GM12873 (cell line): Measurements from ENCODE around the gene OARD1.

Experiments used
- CTCF ChIP-seq: IDR thresholded peaks from 2 replicates; pipeline ENCODE4 v1.5.1; 2012; ENCODE audit warnings: low read depth, mild to moderate bottlenecking, moderate library complexity, low read length, control low read depth; ENCODE audit not compliant: insufficient read depth; ENCODE audit errors: missing control alignments

OARD1 gene

GRCh38 chr6:41053041-41053440 is 19.1 kb downstream of the OARD1 start, which contains the start of gene APOBEC2:
Gene APOBEC2 (plus strand): TSS chr6:41053202. CDS start chr6:41053348, 146 bp downstream.
- no peak for TF ChIP-seq CTCF

GRCh38 chr6:41051873-41052272 is 20.3 kb downstream of the OARD1 start:
- no peak for TF ChIP-seq CTCF

- TF ChIP-seq CTCF = no peak
Observed at GRCh38 chr6:41050536-41050935, 21.6 kb downstream of the OARD1 start.

GRCh38 chr6:41049955-41050354 is 22.2 kb downstream of the OARD1 start:
- TF ChIP-seq CTCF = no peak

GRCh38 chr6:41049521-41049920 is 22.6 kb downstream of the OARD1 start:
- no peak for TF ChIP-seq CTCF

GRCh38 chr6:41047745-41048732 is 24.1 kb downstream of the OARD1 start:
- no peak for TF ChIP-seq CTCF

GRCh38 chr6:41047306-41047705 is 24.9 kb downstream of the OARD1 start:
- TF ChIP-seq CTCF = no peak
